Measurements from ENCODE around the gene FRS2.
A peak's percentile ranks its signal among the peaks of the same experiment; 100 is the strongest.

The FRS2 gene

DNA sequence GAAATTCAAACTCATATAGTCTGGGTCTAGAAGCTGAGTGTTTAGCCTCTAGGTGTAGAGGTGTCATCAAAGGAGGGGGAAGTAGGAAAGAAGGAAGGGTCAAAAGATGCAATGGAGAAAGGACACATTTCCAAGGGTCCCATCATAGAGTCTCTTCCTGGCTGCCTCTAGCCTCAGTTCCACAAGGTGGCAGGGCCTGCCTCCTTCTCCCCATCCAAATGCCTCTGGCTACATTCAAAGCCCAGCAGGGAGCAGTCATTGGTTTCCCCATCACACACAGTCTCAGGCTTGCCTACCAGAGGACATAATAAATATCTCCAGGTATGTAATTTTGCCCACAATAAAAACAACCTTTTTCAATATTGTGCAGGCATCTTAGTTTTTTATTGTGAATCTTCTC, 113.0 kb downstream of the FRS2 start:
- ChIA-PET POLR2A (no interaction called here), CTCF (interaction anchor here (1.4 to 9.3 kb wide), 4 partner anchors 12 to 225 kb away, joined by 4 to 89 read pairs (median 8); no protein-coding TSS in a partner anchor)
- DNase-seq (ENCODE audit: low read depth, low spot score), result no peak

DNA sequence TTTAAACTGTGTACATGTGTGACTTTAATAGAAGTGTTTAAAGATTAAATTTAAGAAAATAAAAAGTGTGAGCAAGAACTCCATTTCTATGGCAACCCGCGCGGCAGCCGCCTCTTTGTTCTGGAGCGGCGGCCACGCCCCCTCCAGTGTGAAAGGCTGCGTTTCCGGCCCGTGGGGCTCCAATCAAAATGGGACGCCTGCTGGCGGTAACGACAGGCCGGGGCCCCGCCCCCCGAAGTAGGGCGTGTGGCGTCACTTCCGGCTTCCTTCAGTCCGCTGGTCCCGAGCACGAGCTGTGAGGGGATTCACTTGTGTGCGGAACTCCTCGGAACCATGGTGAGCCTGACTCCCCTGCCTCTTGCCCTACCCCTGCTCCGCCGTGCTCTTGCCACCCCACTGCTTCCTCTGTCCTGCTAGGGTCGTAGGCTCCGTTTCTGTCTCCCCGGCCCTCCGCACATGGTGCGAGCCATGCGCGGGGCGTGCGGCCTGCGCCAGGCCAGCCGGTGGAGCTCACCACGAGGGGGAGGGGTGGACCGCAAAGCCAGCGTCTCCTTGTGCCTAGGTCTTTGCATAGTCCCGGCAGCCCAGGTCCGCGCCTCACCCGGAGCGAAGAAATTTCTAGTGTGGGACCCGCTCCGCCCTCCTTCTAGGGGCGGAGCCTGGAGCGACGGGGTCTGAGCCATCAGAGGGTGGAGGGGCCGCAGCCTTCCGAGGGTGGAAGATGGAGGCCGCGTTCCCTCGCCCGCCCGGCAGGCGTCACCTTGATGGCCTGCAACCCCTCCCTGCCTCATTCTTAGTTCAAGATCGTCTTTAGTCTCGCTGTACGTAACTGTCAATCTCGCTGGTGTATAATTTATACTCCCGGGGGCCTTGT, 115.2 kb downstream of the FRS2 start, which contains the start of gene CCT2:
TSS of gene CCT2 (plus strand) at position 271 of the 874 bp plus-strand sequence. CDS start at position 334, 63 bp downstream.
- CTCF ChIA-PET, result interaction anchor here (0.7 to 9.3 kb wide), 9 partner anchors 14 to 227 kb away, joined by 4 to 89 read pairs (median 6); no protein-coding TSS in a partner anchor

More for the DNA sequence above, 113.0 kb downstream of the FRS2 start:
- TF ChIP-seq, protein P1, sequence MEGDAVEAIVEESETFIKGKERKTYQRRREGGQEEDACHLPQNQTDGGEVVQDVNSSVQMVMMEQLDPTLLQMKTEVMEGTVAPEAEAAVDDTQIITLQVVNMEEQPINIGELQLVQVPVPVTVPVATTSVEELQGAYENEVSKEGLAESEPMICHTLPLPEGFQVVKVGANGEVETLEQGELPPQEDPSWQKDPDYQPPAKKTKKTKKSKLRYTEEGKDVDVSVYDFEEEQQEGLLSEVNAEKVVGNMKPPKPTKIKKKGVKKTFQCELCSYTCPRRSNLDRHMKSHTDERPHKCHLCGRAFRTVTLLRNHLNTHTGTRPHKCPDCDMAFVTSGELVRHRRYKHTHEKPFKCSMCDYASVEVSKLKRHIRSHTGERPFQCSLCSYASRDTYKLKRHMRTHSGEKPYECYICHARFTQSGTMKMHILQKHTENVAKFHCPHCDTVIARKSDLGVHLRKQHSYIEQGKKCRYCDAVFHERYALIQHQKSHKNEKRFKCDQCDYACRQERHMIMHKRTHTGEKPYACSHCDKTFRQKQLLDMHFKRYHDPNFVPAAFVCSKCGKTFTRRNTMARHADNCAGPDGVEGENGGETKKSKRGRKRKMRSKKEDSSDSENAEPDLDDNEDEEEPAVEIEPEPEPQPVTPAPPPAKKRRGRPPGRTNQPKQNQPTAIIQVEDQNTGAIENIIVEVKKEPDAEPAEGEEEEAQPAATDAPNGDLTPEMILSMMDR (IDR thresholded peaks at IDR 0.05; ENCODE audit: insufficient read depth, low read length, missing control alignments), result no peak
- H3K4me3 ChIP-seq (ENCODE audit: low read depth, low read length), result no peak overlapping the region

GRCh38 chr12:69588527-69588926, 118.3 kb downstream of the FRS2 start:
- TF ChIP-seq, protein P1 (IDR thresholded peaks at IDR 0.05; ENCODE audit: insufficient read depth, low read length, missing control alignments), result no peak
- CTCF ChIA-PET, result no interaction called here
- POLR2A ChIA-PET, result no interaction called here

More for the DNA sequence above, 115.2 kb downstream of the FRS2 start, which contains the start of gene CCT2:
- peak; percentile 52 for DNase-seq (ENCODE audit: low read depth, low spot score)
- TF ChIP-seq, protein P1 (IDR thresholded peaks at IDR 0.05; ENCODE audit: insufficient read depth, low read length, missing control alignments), result peak; percentile 63
- POLR2A ChIA-PET, result interaction anchor here (1.2 kb wide), 1 partner anchor 16 kb away, joined by 5 read pairs; no protein-coding TSS in a partner anchor
- peak within 1 kb of the TSS; percentile 100 for H3K4me3 ChIP-seq (ENCODE audit: low read depth, low read length)

GRCh38 chr12:69589082-69589481, 118.9 kb downstream of the FRS2 start:
- CTCF ChIA-PET, result interaction anchor here (1.1 to 1.2 kb wide), 2 partner anchors 9 to 231 kb away, joined by 3 to 5 read pairs; no protein-coding TSS in a partner anchor
- TF ChIP-seq, protein P1 (IDR thresholded peaks at IDR 0.05; ENCODE audit: insufficient read depth, low read length, missing control alignments), result no peak
- POLR2A ChIA-PET, result no interaction called here
- H3K4me3 ChIP-seq (ENCODE audit: low read depth, low read length), result no peak overlapping the region
- DNase-seq (ENCODE audit: low read depth, low spot score), result no peak

More at GRCh38 chr12:69588527-69588926, 118.3 kb downstream of the FRS2 start:
- no peak overlapping the region for H3K4me3 ChIP-seq (ENCODE audit: low read depth, low read length)
- no peak for DNase-seq (ENCODE audit: low read depth, low spot score)

DNA sequence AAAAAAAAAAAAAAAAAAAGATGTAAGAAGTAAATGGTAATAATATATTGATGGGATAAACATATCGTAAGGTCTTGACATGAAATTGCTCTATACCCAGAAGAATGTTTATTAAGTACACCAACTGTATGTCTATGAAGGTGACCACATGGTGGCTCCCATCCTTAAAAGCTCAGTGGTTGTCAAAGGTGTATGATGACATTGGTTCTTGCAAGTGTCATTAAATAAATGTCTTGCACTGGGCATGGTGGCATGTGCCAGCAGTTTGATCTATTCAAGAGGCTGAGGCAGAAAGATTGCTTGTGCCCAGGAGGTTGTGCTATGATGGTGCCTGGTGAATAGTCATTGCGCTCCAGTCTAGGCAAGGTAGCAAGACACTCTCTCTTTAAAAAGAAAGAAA, 125.5 kb downstream of the FRS2 start:
- ChIA-PET CTCF (no interaction called here), POLR2A (no interaction called here)
- no peak overlapping the region for H3K4me3 ChIP-seq (ENCODE audit: low read depth, low read length)
- TF ChIP-seq, protein P1 (IDR thresholded peaks at IDR 0.05; ENCODE audit: insufficient read depth, low read length, missing control alignments), result no peak
- no peak for DNase-seq (ENCODE audit: low read depth, low spot score)

DNA sequence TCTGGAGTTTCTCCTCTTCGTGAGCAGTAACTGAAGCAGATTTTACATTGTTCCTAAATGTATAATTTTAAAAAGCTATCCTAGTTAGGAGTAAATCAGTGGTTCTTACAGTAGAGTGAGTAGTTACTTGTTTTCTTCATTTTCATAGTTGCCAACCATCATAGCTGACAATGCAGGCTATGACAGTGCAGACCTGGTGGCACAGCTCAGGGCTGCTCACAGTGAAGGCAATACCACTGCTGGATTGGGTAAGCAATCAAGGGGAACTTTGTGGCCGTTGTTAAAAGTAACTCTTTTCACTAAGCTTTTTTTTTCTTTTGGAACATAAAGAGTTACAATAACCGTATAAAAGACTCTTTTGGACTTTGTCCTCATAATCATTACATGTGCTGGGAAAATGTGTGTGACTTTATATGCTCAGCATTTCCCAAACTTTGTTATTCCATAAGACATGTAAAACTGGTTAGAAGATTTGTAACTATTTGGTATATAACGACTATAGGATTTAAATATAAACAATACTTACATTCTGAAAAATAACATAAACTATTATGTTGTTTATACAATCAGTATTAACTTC, 128.1 kb downstream of the FRS2 start:
- ChIA-PET CTCF (interaction anchor here (1.1 to 1.4 kb wide), 3 partner anchors 33 to 241 kb away, joined by 3 to 5 read pairs (median 4); no protein-coding TSS in a partner anchor), POLR2A (no interaction called here)
- DNase-seq (ENCODE audit: low read depth, low spot score), result no peak
- H3K4me3 ChIP-seq (ENCODE audit: low read depth, low read length), result no peak overlapping the region
- TF ChIP-seq, protein P1 (IDR thresholded peaks at IDR 0.05; ENCODE audit: insufficient read depth, low read length, missing control alignments), result no peak

Data from AG04449 (cell line).